GM19351 (cell line): ENCODE data around the gene PTPRN2.

Experiments used
- ATAC-seq: cut with Tn5 transposase; IDR thresholded peaks from one replicate; pipeline ENCODE4 v1.9.1; 2021; ENCODE audit warnings: mild to moderate bottlenecking, moderate library complexity; ENCODE audit not compliant: unreplicated experiment

PTPRN2 gene

DNA sequence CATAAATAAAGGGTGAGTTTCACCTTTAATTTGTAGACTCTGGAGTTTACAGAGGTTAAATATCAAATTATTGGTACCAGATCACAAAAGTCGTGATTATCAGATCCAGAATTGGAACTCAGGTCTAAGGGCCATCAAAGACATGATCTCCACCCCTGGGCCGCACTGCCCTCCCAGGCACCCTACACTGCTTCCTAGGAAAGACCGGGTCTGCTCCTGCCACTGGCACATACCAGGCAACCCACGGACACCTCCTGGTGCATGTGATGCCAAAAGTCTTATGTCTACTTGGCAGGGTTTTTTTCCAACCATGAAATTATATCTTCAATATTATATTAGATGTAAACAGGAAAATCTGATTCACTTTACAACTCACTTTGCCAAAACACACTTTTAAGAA is 452.8 kb downstream of the PTPRN2 start:
- ATAC-seq = no peak

GRCh38 chr7:158133515-158134271 is 453.9 kb downstream of the PTPRN2 start:
- ATAC-seq = no peak

DNA sequence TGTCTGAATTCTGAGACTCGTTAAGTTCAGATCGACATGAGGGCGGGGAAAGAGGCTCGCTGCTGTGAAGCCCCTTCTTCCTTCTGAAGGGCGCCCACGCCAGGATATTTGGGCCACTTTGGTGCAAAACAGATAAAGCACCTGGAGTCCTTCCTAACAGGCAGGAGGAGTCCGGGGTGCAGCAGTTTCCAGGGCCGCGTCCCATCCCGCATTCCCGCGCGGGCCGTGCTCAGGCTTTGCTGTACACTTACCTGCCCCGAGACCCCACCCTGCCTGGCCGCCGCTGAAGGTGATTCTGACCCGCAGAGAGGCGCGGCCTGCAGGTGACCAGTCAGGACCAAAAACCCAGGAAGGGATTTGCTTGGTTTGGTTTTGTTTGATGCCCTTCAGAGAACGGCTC is 454.6 kb downstream of the PTPRN2 start:
- no peak for ATAC-seq

DNA sequence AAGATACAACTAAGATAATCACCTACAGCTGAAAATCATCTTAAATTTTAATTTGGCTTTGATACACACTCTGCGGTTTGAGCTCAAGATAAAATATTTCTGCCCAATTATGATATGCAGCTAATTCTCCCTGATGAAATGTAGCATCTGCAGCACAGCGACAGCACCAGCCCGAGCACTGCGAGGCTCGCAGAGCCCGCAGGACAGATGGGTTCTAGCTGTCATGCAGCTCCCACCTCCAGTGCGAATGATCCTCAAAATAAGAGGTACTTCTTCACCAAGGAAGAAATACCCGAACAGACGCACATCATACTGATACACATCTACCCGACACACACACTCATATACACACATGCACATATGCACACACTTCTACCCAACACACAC is 457.6 kb downstream of the PTPRN2 start:
- ATAC-seq = no peak

DNA sequence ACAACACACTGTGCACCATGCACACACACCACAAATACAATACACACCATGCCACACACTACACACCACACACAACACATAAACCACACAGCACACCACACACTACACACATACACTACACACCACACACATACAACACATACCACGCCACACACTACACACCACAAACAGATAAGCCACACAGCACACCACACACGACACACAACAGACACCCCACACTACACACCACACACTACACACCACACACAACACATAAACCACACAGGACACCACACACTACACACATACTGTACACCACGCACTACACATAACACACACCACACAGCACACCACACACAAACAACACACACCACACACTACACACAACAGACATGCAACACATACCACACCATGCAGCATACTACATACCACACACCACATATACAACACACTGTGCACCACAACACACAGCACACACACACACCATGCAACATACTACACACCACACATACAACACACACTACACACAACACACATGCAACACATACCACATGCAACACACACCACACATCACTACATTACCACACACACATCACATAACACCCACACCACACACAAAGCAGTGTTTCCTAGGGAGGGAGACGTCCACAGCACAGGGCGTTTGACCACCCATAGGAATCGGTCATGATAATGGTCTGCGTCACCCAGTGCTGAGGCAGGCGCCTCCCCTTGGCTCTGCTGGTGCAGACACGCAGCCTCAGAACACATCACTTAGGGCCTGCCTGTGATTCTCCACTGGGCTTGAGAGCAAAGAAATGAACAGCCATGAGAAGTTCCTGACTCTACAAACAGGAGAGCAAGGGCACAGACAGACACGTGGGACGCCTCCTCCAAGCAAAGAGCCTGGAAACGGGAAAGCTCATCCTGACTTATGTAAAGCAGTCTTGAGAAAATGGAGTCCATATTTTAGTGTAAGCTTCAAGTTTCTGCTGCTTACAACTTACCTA is 458.3 kb downstream of the PTPRN2 start:
- no peak for ATAC-seq

GRCh38 chr7:158128572-158128971 is 459.1 kb downstream of the PTPRN2 start:
- no peak for ATAC-seq

GRCh38 chr7:158127241-158127640 is 460.4 kb downstream of the PTPRN2 start:
- no peak for ATAC-seq

DNA sequence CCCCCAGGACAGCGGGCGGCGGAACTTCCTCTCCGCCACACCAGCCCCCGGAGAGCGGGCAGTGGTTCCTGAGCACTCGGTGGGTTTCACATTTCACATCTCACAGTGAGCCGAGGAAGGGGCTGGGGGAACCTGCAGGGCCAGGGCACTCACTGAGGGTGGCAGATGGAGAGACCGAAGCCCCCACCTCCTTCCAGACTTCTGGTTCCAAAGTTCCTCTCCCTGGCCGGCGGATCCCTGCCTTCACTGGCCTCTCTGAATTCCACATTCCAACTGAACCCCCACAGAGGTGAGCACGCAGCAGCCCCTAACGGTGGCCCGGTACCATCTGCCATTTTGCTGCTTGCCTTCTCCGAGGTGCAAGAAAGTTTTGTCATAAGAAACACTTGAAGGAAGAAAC is 461.0 kb downstream of the PTPRN2 start:
- no peak for ATAC-seq

- no peak for ATAC-seq
These were observed 461.9 kb downstream of the PTPRN2 start for GRCh38 chr7:158125721-158126120.

DNA sequence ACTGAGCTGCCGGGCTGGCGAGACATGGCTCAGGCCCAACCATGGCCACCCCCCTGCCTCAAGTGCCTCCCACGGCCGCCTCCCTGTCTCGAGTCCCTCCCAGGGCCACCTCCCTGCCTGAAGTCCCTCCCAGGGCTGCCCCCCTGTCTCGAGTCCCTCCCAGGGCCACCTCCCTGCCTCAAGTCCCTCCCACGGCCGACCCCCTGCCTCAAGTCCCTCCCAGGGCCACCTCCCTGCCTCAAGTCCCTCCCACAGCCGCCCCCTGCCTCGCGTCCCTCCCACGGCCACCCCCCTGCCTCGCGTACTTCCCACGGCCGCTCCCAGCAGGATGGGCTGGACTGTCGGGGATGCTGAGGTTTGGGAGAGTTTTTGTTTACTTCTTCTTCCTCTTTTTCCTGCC is 462.5 kb downstream of the PTPRN2 start:
- no peak for ATAC-seq

DNA sequence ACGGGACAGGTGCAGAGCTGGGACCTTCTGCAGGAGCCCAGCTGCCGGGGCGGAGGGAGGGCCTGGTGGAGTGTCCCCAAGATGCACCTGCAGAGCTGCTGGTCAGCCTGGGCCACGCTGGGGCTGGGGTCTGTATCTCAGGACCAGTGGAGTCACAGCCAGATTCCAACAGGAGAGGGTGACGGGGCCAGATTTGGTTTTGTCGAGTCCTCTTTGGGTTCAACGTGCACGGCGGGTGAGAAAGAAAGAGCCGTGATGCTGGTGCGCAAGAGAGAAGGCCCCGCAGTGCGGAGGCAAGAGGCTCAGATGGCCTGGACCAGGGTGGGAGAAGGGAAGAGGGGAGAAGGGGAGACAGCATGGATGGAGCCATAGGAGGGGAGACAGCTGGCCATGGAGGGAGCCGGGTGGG is 462.9 kb downstream of the PTPRN2 start:
- ATAC-seq = no peak

- no peak for ATAC-seq
These were observed 463.9 kb downstream of the PTPRN2 start for GRCh38 chr7:158123753-158124152.

GRCh38 chr7:158123214-158123613 is 464.4 kb downstream of the PTPRN2 start:
- ATAC-seq = no peak

DNA sequence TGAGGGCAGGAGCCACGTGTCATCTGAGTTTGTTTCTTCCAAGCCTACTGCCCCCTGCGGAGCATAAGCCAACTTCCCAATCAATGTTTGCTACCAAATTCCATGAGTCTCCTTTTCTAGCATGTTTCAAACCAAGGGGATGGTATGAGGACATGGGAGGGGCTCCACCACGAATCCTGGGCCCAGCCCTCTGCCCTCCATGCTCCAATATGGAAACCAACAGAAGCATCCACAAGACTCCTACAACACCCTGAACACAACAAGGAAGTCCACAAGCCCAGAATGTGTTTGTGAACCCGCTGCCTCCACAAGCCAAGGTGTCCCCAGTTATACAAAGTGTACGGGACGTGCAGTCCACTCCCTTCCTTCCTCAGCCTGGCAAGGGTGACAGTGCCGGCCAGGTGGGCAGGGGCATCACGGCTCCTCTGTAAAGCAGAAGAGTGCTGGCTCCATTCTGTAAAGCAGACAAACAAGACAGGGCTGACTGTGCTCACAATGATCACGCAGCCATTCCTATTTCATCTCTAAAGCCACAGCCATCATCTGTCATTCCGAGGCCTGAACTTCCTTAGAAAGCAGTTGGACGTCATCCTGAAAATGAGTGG is 466.1 kb downstream of the PTPRN2 start:
- no peak for ATAC-seq

DNA sequence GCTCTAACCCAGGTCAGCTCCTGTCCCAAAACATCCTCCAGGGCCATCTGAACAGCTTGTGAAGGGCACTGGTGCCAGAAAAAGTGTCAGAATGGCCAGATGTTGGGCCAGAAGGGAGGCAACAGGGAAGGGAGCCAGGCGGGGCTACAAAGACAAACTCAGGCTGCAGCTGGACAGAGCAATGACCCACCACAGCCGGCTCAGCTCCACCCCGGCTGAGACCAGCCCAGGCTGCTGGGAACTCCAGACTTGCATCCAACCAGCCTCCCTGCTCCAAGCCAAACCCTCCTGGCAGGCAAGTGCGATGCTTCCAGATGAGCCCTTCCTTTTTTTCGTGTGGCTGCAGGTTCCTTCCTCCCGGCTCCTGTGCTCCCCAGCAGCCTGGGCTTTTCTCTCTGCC is 466.9 kb downstream of the PTPRN2 start:
- no peak for ATAC-seq

DNA sequence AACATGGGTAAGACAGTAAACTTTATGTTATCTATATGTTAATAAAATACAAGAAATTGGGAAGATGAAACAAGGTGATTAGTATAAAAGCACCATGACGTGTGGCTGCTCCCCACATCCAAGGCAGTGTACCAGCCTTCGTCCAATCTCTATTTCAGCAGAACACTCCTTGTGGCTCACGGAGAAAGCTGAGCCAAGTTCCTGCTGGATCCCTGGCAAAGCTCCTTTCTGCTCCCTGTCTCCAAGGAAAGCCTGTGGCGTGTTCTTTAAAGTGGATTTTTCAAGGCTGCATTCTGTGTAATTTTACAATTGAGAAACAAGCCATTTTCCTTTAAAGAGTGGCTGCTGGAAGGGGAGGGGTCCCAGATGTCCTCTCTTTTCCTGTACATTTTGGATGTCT is 467.3 kb downstream of the PTPRN2 start:
- no peak for ATAC-seq

DNA sequence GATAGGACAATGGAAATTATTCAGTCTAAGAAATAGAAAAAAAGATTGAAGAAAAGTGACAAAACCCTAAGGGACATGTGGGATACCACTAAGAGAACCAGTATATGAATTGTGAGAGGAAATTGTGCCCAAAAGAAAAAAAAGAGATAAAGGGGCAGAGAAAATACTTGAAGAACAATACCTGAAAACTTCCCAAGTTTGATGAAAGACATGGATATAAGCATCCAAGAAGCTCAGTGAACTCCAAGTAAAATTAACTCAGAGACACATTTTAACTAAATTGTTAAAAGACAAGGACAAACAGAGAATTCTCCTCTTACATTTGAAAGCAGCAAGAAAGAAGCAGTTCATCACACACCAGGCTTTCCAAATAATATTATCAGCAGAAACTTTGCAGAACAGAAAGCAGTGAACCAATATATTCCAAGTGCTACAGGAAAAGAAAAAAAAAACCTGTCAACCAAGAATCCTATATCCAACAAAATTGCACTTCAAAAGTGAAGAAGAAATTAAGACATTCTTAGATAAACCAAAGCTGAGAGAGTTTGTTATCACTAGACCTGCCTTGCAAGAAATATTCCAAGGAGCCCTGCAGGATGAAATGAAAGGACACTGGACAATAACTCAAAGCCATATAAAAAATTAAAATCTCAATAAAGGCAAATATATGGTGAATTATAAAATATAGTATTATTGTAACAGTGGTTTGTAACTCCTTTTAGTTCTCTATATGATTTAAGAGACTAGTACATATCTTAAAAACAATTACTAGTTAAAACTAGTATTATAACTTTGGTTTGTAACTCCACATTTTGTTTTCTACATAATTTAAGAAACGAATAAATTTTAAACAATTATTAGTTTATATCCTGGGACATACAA is 470.0 kb downstream of the PTPRN2 start:
- ATAC-seq = no peak

DNA sequence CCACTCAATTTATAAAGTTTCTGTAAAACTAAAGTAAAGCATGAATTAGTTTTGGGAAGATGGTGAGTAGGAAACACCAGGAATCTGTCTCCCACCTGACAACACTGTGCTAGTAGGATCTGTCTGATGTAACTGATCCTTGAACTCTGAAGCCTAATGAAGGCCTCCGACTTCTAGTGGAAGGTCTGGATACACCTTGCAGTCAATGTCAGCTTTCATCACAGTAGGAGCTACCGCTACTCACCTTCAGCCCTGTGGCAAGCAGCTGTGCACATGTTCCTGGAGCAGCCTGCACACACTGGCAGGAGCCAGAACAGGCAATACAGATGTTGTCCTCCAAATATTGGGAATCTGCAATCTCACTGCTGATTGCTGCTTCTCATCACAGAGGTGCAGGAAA is 471.4 kb downstream of the PTPRN2 start:
- ATAC-seq = no peak

DNA sequence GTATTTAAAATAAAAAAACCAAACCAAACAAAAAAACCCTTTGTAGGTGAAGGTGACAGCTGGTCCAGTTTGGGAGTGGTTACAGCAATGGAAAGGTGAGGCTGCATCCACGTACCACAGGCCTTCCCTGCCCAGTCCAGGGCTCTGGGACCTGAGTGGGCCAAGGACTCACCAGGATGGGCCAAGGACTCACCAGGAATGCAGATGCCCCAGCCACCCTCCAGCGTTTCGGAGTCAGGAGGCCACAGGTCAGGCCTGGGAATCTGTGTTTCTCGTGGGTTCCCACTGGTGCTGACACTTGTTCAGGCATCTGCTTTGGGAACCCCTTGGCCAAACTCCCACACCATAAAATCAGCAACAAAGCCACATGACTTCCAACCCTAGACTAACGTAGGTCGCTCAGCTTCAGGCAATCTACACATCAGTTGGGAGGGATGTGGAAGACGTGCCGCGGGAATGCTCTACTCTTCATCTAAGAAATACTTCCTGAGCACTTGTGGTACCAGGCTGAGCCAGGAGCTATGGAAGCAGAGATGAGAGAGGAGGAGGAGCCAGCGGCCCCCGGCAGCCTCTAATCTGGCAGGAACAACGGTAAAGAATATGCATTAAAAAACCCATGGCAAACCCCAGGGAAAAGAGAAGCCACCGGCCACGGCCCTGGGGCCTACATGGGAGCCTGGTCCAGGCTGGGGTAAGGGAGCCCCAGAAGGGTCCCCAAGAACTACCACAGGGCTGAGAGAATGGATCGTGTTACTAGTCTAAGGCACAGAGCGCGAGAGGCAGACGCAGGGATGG is 473.4 kb downstream of the PTPRN2 start:
- no peak for ATAC-seq
